Testis (tissue), 3 donors: ENCODE results near the gene DISC1. TPM values are rescaled to one million over a fixed set of nuclear protein-coding genes. Genes with fewer than 3 reads are reported as not detected.
"Not testable (repeated sequence)": the region's sequence is repeated elsewhere in the genome, so short reads cannot be mapped to it uniquely, and the experiment has no call there.

Experiments
- DNase-seq: peaks from one replicate; pipeline ENCODE4 v3.0.0-alpha.2; 2019
- H3K27ac ChIP-seq, 2 donors: fragments of 200-600 bp; sonication (generic); one replicate each; pipeline ENCODE4 v1.5.1; 2019
- H3K27me3 ChIP-seq: fragments of 200-600 bp; sonication (generic); one replicate; pipeline ENCODE4 v1.5.1; 2019
- H3K36me3 ChIP-seq: fragments of 200-600 bp; sonication (generic); one replicate; pipeline ENCODE4 v1.5.1; 2017; ENCODE audit warnings: low read depth; ENCODE audit errors: missing control alignments
- H3K4me1 ChIP-seq: fragments of 200-600 bp; sonication (generic); one replicate; pipeline ENCODE4 v1.5.1; 2019
- H3K4me3 ChIP-seq, 2 donors: fragments of 200-600 bp; sonication (generic); one replicate each; pipeline ENCODE4 v1.5.1; 2017 to 2019
- H3K9me3 ChIP-seq: fragments of 200-600 bp; sonication (generic); one replicate; pipeline ENCODE4 v1.5.1; 2017
- POLR2A ChIP-seq: fragments of 450-650 bp; IDR thresholded peaks from one replicate; pipeline ENCODE4 v1.6.1; 2017; ENCODE audit warnings: antibody characterized with exemption, mild to moderate bottlenecking, moderate library complexity
- WGBS, 2 donors: methylation state at CpG; one replicate each; pipeline ENCODE4 v1.1.5; 2018; 5-methylcytosine and 5-hydroxymethylcytosine counted together
- intact Hi-C: fragments of 100-400 bp; cut with DNase I; formaldehyde crosslinking; loops from one replicate; pipeline ENCODE4 v1.15.1; 2023; ENCODE audit warnings: low total_unique reads
- polyA plus RNA-seq: library from polyadenylated mRNA; stranded (reverse); fragments of 350-450 nt; fragmentation: Illumina TruSeq; extraction: RNeasy Lipid Tissue Mini Kit (QIAGEN cat#74804); gene quantifications from one replicate; pipeline ENCODE4 v1.2.3, GENCODE V29; 2014; ENCODE audit warnings: low read depth, low replicate concordance; ENCODE audit not compliant: insufficient read depth
- total RNA-seq, 2 donors: library from RNA; depleted of rRNA; stranded (reverse); fragments of >200 nt; gene quantifications; one replicate each; pipeline ENCODE4 v1.2.3, GENCODE V29; 2016
- TF ChIP-seq, protein P1 (sequence below), 3 experiments: fragments of 450-650 bp in 2 of 3; fragments of 200-600 bp in 1 of 3; sonication (generic) in 1 of 3; IDR thresholded peaks; one replicate each; pipeline ENCODE4 v1.5.1; 2016 to 2019; ENCODE audit warnings: antibody characterized with exemption in 3 of 3, mild to moderate bottlenecking in 2 of 3, moderate library complexity in 1 of 3

The DISC1 gene
- total and polyA plus RNA-seq, 3 donors from 2014 or later, result 1.8 to 6.8 (median 5.7) TPM

DNA sequence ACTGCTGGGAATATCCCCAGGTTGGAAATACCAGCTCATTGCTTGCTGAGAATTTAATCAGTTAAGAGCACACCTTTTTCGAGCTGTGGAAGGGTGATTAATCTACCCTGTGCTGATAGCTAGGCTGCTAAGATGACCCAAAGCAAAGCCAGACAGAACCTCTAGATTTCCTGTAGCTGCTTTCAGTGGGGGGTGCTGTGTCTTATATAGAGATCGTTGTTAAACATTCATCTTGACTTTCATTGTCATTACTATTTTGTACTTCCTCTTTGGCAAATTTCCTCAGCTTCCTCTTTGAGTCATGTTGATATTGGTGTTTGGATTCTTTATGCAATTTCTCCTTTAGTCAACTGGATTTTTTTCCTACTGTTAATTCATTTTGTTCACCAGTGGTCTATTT is 155.3 kb downstream of the DISC1 start:
- WGBS, 2 donors, result 59 to 63% methylated on average over 2 of the region's 2 CpGs
- TF ChIP-seq POLR2A, result no peak
- TF ChIP-seq, protein P1, sequence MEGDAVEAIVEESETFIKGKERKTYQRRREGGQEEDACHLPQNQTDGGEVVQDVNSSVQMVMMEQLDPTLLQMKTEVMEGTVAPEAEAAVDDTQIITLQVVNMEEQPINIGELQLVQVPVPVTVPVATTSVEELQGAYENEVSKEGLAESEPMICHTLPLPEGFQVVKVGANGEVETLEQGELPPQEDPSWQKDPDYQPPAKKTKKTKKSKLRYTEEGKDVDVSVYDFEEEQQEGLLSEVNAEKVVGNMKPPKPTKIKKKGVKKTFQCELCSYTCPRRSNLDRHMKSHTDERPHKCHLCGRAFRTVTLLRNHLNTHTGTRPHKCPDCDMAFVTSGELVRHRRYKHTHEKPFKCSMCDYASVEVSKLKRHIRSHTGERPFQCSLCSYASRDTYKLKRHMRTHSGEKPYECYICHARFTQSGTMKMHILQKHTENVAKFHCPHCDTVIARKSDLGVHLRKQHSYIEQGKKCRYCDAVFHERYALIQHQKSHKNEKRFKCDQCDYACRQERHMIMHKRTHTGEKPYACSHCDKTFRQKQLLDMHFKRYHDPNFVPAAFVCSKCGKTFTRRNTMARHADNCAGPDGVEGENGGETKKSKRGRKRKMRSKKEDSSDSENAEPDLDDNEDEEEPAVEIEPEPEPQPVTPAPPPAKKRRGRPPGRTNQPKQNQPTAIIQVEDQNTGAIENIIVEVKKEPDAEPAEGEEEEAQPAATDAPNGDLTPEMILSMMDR (IDR thresholded peaks at IDR 0.05), result no peak
- Histone ChIP-seq H3K9me3 (no peaks in the 10 kb centered on the region), H3K4me1 (no peaks in the 10 kb centered on the region), H3K27ac (no peak overlapping the region), H3K4me3 (no peak overlapping the region), H3K36me3 (no peaks in the 10 kb centered on the region), H3K27me3 (no peaks in the 10 kb centered on the region)
- no peak for DNase-seq
- intact Hi-C loops, result no loop called here

DNA sequence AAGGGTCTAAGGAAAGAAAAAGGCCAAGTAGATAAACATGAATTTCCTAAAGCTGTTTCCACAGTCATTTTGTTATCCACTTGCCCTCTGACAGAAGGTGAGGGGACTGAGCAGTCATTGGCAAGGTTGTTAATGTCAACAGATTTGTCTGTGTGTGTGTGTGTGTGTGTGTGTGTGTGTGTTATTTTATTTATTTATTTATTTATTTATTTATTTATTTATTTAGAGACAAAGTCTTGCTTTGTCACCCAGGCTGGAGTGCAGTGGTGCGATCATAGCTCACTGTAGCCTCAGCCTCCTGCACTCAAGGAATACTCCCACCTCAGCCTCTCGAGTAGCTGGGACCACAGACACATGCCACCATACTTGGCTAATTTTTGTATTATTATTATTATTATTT is 158.5 kb downstream of the DISC1 start:
- H3K4me1 ChIP-seq, DNase-seq, H3K27ac ChIP-seq, H3K36me3 ChIP-seq, intact Hi-C loops, H3K4me3 ChIP-seq, H3K27me3 ChIP-seq, H3K9me3 ChIP-seq: not testable (repeated sequence)
- WGBS, 2 donors, result 94 to 100% methylated on average over 2 of the region's 2 CpGs

DNA sequence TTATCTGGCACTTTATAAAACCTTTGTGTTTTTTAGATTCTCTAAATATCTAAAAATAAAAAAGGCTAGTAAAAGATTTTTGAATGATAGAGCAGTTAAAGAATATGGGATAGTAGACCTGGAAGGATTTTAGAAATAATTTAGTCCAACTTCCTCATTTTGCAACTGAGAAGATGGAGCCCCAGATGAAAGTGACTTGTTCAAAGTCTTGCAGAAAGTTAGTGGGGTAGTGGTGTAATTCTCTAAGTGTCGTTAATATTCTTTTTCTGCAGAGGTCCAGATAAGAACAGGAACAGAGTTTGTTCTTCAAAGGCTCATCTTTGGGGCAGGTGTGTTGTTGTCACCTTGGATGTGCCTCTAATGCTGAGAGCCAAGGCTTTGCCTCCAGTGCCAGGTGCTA is 159.5 kb downstream of the DISC1 start:
- 80 to 83% methylated on average over 1 of the region's 1 CpG for WGBS, 2 donors
- no peak overlapping the region for H3K27ac ChIP-seq
- TF ChIP-seq, protein P1 (IDR thresholded peaks at IDR 0.05), result no peak
- no peak for TF ChIP-seq POLR2A
- no peaks in the 10 kb centered on the region for H3K4me1 ChIP-seq
- H3K4me3 ChIP-seq, result no peak overlapping the region
- no peak for DNase-seq
- H3K9me3 ChIP-seq, result no peaks in the 10 kb centered on the region
- intact Hi-C loops, result no loop called here
- H3K27me3 ChIP-seq, result no peaks in the 10 kb centered on the region
- H3K36me3 ChIP-seq, result no peaks in the 10 kb centered on the region

DNA sequence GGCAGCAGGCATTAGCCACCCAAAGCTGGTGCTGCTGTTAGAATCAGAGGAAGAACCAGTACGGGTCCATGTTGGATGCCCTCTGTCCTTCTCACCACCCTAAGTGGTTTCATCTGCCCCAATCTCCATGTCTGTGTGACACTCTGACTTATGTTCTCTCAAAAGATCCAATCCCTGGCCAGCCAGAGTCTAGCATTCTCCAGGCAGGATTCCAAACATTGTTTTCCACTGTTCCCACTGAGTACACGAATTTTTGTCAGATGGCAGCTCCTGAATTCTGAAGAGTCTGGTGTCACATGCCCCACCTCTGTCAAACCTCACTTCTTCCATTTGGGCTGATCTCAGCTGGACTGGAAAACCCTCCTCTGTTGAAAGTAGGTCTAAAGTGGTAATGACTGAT is 166.0 kb downstream of the DISC1 start:
- TF ChIP-seq, protein P1 (IDR thresholded peaks at IDR 0.05), result no peak
- no peak for TF ChIP-seq POLR2A
- intact Hi-C loops, result no loop called here
- H3K27me3 ChIP-seq, result no peaks in the 10 kb centered on the region
- WGBS, 2 donors, result 63 to 70% methylated on average over 2 of the region's 2 CpGs
- no peak overlapping the region for H3K27ac ChIP-seq
- H3K4me1 ChIP-seq, result no peaks in the 10 kb centered on the region
- H3K9me3 ChIP-seq, result no peaks in the 10 kb centered on the region
- H3K4me3 ChIP-seq, result no peak overlapping the region
- no peak for DNase-seq
- no peaks in the 10 kb centered on the region for H3K36me3 ChIP-seq

DNA sequence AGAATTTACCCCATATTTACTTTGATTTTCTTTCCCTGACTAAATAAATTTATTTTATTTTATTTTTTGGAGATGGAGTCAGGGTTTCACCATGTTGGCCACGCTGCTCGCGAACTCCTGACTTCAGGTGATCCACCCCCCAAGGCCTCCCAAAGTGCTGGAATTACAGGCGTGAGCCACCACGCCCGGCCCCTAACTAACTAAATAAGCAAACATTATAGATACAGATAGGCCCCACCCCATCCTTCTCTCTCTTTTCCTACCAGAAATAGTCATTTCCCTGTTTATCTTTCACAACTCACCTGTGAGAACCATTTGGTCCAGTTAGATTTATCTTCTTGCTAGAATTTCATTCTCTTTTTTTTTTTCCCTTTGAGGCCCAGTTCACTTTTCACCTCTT is 167.3 kb downstream of the DISC1 start:
- TF ChIP-seq POLR2A, result no peak
- TF ChIP-seq, protein P1 (IDR thresholded peaks at IDR 0.05), result no peak
- no peaks in the 10 kb centered on the region for H3K36me3 ChIP-seq
- intact Hi-C loops, result no loop called here

More for the DNA sequence above, 167.3 kb downstream of the DISC1 start:
- no peak overlapping the region for H3K27ac ChIP-seq
- DNase-seq, result no peak
- H3K4me1 ChIP-seq, result no peaks in the 10 kb centered on the region
- no peaks in the 10 kb centered on the region for H3K27me3 ChIP-seq
- WGBS, 2 donors, result 97% methylated on average over 6 of the region's 6 CpGs
- H3K9me3 ChIP-seq, result no peaks in the 10 kb centered on the region
- H3K4me3 ChIP-seq, result no peak overlapping the region
